Esophagus squamous epithelium (tissue), 4 donors: ENCODE measurements around the gene HMCN1.

Experiments
- CTCF ChIP-seq, 6 experiments: fragments of 450-650 bp in 4 of 6; fragments of 200-600 bp in 2 of 6; sonication (generic) in 2 of 6; IDR thresholded peaks; one replicate each; pipeline ENCODE4 v1.5.1; 2016 to 2019; ENCODE audit warnings: antibody characterized with exemption in 6 of 6, mild to moderate bottlenecking in 4 of 6, moderate library complexity in 4 of 6
- POLR2A ChIP-seq, 4 donors: fragments of 450-650 bp; IDR thresholded peaks; one replicate each; pipeline ENCODE4 v1.6.1; 2017; ENCODE audit warnings: antibody characterized with exemption in 4 of 4, mild to moderate bottlenecking in 4 of 4, moderate library complexity in 3 of 4

- no peak for TF ChIP-seq POLR2A (IDR thresholded peaks at IDR 0.05)
- TF ChIP-seq CTCF (IDR thresholded peaks at IDR 0.05): no peak
Measured at GRCh38 chr1:185790194-185790735, 56.1 kb downstream of the HMCN1 start.
